Activated CD8-positive, alpha-beta memory T cell treated with anti-CD3 and anti-CD28 coated beads, Interleukin-2, amount 50 U/mL, for 1 hour (primary cell): ENCODE data around the gene MAP2K1.
"Not testable (repeated sequence)": the region's sequence is repeated elsewhere in the genome, so short reads cannot be mapped to it uniquely, and the experiment has no call there.

Source experiments
- DNase-seq: peaks from one replicate; pipeline ENCODE4 v3.0.0-alpha.2; 2020; ENCODE audit errors: extremely low read depth

MAP2K1 gene

GRCh38 chr15:66474963-66475362, 88.3 kb downstream of the MAP2K1 start:
- no peak for DNase-seq

GRCh38 chr15:66476535-66476934, 89.8 kb downstream of the MAP2K1 start:
- no peak for DNase-seq

DNA sequence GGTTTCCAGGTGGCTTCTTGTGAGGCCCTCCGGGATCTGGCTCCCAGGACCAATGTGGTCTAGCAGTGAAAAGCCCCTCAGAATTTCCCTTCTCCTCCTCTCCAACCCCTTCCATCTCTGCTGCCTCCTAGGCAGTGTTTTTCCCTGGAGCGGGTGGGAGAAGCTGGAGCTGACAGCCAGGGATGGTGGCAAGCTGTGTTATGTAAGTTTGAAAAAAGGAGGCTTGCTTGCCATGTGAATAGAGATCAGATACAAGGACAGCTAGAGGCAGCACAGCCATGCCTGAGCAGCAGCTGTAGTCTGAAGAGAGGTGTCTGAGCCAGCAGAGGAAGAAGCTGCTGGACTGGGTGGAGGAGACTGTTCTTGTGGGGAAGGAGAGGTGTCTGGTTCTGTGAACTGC, 90.3 kb downstream of the MAP2K1 start:
- DNase-seq = no peak

DNA sequence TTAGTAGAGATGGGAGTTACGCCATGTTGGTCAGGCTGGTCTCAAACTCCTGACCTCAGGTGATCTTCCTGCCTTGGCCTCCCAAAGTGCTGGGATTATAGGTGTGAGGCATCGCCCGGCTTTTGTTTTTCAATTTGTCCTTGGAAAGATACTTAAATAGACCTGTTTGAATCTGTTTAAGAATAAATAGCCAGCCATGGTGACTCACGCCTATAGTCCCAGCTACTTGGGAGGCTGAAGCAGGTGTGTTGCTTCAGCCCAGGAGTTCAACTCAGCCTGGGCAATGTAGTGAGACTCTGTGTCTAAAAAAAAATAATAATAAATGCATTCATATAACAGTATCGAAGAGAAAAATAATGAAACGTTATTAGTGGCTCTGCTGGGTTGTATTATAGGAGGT, 93.6 kb downstream of the MAP2K1 start:
- no peak for DNase-seq

GRCh38 chr15:66481107-66481856, 94.6 kb downstream of the MAP2K1 start:
- no peak for DNase-seq

DNA sequence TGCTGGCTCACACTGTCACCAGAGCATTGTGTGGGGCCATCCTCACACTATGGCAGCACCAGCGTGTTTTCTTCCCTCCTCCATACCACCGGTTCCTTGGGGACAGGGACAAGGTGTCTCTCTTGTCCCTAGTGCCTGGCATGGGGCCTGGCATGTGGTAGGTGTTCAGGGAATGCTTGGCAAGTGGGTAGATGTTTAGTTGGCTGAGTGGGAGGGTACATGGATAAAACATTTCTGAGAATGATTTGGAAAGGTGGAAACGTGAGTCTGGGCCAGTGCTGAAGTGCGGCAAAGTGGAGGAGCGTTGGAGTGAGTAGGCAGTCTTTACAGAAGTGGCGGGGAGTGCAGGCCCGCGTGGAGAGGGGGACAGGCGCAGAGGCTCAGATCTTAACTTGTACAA, 95.8 kb downstream of the MAP2K1 start:
- no peak for DNase-seq

- no peak for DNase-seq
These were observed 96.4 kb downstream of the MAP2K1 start for GRCh38 chr15:66483131-66483566.

DNA sequence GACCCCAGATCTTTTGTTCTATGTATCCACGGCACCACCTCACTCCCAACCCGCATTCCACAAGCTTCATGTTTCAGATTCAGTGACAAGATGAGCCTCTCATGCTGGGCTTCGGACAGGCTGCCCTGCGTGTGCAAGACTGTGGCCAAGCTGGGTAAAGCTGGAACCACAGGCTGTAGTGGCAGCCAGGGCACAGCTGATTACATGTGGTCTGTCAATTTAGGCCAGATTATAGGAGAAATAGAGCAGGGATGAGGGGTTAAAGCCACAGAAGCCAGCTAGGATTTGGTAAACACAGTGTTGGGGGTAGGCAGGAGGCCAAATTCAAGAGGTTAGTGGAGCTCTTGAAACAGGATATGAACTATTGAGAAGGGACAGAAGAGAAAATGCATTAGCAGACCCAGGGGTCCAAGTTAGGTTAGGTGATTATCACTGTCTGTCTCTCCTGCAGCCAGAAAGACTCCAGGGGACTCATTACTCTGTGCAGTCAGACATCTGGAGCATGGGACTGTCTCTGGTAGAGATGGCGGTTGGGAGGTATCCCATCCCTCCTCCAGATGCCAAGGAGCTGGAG, 97.9 kb downstream of the MAP2K1 start:
- no peak for DNase-seq

- DNase-seq = no peak
These were observed 100.2 kb downstream of the MAP2K1 start for GRCh38 chr15:66486887-66487286.

GRCh38 chr15:66488525-66488924, 101.8 kb downstream of the MAP2K1 start:
- no peak for DNase-seq

GRCh38 chr15:66489179-66489791, 102.6 kb downstream of the MAP2K1 start:
- DNase-seq = no peak

- no peak for DNase-seq
These were observed 105.1 kb downstream of the MAP2K1 start for GRCh38 chr15:66491846-66492245.

GRCh38 chr15:66494262-66494661, 107.5 kb downstream of the MAP2K1 start:
- no peak for DNase-seq

GRCh38 chr15:66496951-66497501, 110.3 kb downstream of the MAP2K1 start:
- no peak for DNase-seq

GRCh38 chr15:66497502-66498455, 111.1 kb downstream of the MAP2K1 start, which contains the start of gene SNAPC5:
SNAPC5 (minus strand) TSS chr15:66497762; CDS start chr15:66497731, 31 bp downstream.
- peak; percentile 85 for DNase-seq

DNA sequence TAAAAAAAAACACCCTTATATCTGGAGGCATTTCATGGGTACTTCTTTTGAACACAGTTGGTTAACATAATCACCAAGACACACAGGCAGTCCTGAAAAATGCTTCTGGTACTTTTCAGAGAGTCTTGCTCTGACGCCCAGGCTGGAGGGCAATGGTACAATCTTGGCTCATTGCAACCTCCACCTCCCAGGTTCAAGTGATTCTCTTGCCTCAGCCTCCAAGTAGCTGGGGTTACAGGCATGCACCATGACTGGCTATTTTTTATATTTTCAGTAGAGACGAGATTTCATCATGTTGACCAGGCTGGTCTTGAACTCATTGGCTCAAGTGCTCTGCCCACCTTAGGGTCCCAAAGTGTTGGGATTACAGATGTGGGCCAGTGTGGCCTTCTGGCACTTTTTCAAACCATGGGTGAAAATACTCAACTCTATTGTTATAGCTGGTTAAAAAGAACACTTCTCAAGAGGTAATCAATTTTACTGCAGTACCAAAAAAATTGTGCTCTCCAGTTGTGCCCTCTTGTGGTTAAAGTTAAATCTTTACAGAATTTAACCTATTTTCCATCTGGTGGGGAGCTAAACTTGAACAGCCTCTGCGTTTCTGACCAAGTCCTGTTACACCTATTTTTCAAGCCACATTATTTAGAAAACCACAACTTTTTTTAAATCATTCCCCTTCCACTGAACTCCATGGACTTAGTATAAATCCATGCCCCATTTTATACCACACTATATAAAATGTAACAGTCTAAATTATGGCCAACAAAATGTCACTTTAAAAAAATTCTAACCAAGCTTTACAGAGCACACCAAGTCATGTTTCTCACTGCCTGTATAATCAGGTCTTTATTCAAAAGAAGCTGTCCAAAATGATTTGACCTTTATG, 112.0 kb downstream of the MAP2K1 start:
- DNase-seq = no peak

DNA sequence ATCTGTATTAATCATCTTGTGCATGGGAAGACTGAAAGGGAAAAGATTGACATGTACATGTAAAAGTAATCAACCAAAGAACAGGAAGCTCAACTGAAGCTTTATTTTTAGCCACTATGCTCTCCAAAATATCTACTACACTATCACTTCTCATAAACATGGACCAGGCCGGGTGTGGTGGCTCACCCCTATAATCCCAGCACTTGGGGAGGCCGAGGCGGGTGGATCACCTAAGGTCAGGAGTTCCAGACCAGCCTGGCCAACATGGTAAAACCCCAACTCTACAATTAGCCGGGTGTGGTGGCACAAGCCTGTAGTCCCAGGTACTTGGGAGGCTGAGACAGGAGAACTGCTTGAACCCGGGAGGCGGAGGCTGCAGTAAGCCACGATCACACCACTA, 113.6 kb downstream of the MAP2K1 start:
- DNase-seq = not testable (repeated sequence)

GRCh38 chr15:66502491-66502890, 115.8 kb downstream of the MAP2K1 start:
- DNase-seq = no peak

GRCh38 chr15:66503041-66503648, 116.4 kb downstream of the MAP2K1 start:
- not testable (repeated sequence) for DNase-seq
